NCI-H510A treated with DMSO at 0.1 percent for 48 hours (cell line): ENCODE data around the gene REEP1.
A peak's percentile ranks its signal among the peaks of the same experiment; 100 is the strongest.
"Not testable (repeated sequence)": the region's sequence is repeated elsewhere in the genome, so short reads cannot be mapped to it uniquely, and the experiment has no call there.

Experiments used
- DNase-seq: peaks from one replicate; lab custom pipeline; 2025; lab: John Stamatoyannopoulos, UW

REEP1 gene

DNA sequence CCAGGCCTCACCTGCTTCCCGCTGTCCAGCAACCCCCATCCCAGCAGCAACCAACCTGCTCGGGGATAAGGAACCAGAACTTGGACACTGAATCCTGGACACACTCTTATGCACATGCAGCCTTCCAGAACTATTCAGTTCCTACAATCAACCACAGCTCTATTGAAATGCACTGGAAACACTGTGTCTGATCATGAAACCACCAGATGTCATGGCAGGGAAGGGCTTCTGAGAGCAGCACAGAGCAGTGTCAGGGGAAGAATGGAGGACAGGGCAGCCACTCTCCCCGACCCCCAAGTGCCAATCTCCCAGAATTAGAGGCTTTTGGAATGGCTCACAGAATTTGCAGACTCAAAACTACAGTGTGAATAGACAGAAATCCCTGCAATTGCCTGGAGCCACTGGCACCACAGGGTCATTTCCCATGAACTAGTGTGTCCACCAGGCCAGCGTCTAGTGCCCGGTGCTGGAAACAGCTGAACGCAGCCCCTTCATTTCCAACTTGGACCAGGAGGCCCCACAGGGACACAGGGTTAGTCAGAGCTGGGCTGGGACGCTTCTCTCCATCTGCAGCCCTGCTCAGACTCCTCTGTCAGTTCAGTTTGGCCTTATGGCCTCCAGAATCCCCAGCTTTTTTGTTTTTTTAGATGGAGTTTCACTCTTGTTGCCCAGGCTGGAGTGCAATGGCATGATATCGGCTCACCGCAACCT, 112.6 kb downstream of the REEP1 start:
- DNase-seq, result no peak

DNA sequence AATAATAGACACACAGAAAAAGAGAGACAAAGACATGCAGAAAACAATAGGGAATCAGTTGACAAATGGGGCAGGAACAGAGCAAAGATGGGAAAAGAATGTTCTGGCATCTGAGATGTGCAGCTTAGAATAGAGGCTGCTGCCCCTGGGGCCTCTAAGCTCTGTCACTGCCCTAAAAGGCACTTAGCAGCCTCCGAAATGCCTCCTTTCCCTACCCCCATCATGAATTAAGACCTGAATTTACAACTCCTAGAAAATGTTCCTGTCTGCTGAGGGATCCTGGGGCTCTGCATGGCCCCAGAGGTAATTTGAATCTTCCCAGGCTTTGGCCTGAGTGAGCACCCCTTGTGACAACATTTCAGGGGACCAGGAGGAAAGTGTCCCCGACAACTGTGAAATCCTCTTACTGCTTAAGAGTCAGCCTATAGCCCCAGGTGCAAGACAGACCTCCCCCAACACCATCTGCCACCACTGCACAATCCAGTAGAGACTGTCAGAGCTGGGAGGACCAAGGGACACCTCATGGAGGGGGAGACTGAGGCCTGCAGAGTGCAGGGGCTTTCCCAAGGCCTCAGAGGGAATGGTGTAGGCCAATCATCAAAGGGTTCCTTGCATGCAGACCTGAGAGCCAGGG, 113.4 kb downstream of the REEP1 start:
- DNase-seq, result no peak

DNA sequence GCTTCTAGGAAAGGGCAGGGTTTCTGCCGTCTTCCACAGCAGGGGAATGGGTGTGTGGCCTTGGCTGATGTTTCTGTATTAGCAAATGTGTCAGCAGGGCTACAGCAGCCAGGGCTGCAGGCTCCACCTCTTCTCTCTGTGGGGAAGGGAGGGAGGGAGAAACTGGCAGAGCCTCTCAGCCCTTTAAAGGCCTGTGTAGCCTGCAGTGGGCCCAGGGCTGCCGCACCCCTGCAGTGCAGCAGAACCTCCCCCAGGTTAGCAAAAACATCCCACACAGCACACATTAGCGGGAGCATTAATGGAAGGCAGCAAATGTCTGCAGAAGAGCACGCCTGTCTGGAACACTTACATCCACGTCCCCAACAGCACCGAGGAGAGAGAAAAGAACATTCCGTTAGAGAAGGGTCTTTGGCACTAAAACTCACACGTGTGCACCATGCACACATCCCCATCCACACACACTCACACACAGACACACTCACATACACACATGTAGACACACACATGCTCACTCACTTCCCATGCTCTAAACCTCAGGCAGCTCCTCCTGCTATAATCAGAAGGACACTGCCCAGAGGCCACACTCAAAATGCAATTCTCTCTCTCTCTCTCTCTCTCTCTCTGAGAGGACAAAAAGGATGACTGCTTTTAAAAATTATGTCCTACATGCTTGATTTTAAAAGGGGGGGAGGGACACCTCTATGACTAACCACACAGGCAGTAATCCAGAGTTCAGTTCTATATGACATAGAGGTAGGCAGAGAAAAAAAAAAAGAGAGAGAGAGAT, 114.1 kb downstream of the REEP1 start:
- no peak for DNase-seq

DNA sequence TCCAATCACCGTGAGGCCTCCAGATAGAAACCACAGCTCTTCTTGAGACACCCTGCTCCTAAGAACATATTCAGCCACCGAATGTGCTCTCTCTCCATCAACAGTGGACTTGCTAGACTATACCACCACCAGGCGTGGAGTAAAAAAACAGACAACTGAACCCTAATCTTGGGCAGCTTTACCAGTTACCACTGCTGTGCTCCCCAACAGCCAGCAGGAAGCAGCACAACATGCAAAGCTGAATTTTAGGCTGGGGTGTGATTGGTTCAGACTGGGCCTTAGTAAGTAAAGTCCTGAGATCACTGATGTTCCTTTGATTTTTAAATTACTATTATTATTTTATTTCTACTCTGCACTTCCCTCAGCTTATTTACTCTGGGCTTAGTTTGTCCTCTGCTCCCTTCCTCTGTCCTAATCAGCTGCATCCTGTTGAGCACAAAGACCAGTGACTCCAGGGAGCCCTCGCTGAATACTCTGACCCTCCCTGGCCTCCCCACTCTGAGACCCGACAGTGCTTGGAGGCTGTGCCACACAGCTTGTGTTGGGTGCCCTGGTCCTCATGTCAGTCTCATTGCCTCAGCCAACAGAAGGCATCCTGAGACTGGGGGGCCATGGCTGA, 116.3 kb downstream of the REEP1 start:
- no peak for DNase-seq

DNA sequence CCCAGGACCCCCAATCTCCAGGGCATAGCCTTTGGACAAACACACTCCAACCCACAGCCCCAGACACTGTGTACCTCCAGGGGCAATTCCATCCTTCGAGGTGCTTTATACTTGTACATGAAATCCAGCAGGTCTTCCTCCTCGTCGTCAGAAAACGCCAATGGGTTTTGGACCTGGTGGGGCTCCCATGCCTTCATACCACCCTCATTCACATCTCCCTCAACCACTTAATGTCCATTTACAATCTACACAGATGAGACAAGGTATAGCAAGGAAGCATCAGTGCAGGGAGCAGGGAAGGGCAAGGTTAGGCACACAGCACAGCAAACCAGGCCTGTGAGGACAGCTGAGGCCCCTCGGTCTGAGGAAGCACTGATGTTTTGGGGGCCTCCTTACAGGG, 117.5 kb downstream of the REEP1 start:
- no peak for DNase-seq

DNA sequence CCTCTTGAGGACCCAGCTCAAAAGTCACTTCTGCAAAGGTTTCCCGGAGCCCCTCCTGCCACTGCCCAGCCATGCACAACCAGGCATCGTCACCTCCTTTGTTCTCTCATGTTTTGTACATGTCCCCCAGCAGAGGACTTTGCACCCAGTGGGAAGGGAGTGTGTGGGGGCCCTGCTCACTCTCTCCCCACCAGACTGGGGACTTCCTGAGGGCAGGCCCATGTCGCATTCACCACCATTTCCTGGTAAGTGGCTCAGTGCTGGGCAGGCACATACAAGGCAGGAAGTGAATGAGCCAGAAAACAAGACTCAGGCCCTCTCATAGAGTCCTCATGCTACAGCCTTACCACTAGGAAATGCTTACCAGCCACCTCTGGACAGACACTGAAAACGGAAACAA, 119.3 kb downstream of the REEP1 start:
- no peak for DNase-seq

DNA sequence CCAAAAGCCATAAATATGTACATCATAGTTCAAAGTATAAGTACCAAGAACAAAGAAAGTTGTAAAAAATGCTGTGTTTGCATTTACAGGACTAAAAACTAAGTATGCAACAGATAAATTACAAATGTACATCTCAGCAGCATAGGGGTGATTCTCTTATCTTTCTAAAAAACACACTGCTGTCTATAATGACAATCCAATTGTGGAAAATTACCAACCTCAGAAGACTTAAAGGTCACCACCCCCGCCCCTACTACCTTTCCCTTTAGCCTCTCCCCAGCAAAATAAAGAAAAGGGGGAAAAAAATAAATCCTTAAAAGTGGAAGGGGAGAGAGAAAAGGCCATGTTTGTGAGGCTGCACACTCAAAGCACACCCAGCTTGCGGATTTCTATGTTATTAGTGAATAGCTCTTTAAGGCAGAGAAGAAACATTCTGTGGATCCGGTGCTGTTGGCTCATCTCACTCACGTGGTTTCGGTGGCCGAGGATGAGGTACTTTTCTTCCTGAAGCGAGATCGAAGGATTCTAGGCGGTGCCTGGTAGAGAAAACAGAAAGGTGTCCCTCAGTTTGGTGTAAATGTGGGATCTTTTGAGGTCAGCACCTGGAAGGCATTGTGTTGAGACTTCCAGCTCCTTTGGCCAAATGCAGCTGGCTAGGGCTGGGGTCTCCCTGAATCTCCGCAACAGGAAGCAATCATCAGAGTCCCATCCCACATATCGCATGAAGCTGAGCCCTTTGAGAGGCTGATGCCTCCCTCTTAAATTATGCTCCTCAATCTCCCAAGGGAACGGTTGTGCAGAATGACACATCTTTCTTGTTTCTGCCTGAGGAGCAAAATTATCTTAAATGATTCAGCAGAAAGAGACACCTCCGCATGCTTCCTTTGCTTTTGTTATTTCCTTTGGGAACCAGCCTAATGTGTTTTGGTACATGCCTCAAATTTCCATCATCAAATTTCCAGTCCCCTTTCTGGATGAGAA, 120.6 kb downstream of the REEP1 start:
- no peak for DNase-seq

DNA sequence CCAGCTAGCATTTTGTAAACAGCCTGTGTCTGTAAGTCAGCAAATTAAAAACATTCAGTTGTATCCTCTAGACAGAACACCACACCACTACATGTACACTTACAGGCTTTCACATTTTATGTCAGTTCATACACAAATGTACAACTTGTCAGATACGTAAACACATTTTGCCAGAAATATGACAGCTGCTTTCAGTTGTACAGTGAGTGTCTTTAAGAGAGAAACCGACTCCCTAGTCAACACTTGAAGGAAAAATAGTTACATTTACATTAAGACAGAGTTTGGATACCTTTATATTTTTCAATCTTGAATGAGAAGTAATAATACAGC, 123.0 kb downstream of the REEP1 start:
- no peak for DNase-seq

DNA sequence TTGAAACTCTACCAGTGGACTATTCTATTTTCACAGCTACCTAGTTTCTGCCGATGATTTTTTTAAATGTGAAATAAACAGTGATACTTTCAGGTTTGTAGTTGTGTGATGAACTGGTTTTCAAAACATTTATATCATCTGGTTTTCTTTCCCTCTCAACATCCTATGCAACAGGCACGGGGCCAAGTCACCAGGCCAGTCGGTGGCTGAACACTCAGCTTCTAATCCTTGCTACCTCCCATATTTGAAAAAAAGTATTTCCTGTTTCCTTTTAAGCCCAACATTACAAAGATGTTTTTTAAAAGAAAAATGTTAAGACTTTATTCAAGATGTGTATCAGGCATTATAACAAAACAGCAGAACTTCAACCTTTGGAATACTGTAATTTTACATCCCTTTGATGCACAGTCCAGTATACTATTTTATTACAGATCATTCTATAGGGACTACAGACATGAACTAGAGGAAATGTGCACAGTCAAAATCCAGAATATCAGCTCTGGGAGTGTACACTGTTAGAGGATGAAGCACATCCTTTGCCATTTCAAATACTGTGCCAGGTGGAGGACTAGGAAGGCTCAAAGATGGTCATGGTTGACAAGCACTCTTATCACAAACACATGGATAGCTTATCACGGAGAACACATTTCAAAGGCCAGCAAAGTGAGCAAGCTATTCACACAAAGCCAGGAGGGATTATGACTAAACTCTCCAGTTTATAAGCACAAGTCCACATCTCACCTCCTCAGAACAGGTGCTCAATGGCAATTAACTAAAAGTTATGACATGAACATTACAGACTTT, 123.5 kb downstream of the REEP1 start:
- DNase-seq, result peak; percentile 16

DNA sequence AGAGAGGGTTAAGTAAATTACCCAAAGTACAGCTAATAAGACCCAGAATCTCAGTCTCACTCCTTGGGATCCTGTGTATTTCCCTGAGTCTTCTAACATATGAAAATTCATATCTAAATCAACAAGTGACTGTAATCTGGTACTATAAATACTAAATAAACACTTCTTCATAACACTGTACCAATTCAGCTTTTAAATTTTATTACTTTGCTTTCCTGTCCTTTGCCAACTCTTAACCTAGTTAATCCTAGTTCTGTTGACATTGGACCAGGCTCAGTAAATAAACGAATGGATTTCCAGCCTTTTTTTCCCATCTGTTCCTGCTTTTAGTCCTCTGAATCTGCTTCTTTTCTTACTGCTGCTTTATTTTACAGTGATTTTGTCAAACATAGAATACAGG, 124.4 kb downstream of the REEP1 start:
- DNase-seq, result no peak

DNA sequence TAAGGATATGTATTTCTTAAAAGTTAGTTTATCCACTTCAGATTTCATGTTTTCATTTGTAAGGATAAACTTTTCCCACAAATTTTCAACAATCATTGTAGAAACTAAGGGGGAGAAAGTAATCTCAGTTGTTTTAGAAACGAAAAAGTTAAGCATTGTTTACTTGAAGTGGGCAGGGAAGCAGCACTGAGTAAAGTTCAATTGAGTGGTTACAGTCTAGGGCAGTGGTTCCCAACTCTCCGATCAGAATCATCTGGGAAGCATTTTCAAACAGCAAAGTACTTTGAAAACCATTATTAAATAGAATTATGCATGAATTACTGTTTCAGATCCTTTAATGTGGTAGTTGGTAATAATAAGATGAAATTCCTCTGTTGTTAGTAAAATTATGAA, 125.6 kb downstream of the REEP1 start:
- DNase-seq, result no peak

DNA sequence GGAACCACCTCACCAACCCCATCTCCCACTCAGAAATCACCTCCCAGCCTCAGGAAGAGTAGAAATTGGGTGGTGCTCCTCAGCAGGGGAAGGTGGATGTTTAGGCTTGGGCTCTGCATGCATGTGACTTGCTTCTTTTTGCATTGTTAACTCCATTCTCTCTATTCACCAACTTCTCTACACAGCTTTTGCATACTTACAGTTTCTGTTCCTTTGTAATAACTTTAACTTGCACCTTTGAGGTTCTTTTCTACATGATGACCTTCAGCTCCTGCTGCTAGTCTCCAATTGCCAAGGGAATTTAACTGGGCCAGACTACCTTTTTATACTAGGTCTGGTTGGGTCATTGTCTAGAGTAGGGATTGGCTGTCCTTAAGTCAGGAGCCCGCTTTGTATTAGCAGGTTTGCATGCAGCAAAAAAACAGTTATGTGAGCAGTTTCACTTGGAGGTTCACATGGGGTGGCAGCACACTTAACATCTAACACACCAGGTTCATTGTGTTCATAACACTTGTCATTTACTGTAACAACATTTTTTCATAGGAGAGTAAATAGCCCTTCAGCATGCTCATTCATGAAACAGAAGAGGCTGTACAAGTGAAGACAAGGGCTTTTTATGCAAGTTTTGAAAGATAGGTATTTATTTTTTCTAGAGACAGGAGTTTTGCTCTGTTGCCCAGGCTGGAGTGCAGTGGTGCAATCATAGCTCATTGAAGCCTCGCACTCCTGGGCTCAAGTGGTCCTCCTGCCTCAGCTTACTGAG, 126.2 kb downstream of the REEP1 start:
- DNase-seq, result no peak

DNA sequence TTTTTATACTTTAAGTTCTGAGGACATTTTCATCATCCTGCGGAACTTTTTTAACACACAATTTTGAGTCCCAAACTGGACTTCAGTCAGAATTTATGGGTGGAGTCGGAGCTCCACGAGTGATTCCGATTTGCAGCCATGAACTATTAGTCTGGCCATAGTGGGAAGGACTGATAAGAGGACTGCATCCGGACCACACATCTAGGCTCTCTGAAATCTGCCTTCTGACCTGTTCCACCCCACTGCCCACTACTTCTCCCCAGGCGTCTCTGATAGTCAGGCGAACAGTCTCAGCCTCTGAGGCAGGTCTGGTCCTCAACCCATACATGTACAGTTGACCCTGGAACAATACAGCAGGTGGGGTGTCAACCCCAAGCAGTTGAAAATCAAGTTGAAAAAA, 133.0 kb downstream of the REEP1 start:
- no peak for DNase-seq

DNA sequence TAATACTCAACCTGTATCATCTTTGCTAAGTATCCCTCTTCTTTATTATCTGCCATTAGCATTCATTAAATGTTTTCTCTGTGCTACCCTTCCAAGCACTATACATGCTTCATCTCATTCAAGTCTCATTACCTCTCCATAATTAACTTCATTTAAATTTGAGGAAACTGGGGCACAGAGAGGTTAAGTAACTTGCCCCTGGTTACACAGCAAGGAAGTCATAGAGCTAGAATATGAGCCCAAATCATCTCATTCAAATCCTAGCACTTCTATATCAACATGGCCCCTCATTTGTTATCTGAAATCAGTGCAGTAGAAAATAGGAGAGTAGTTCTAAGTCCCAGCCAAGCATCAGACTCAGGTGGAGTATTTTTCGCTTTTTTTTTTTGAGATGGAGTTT, 133.8 kb downstream of the REEP1 start:
- no peak for DNase-seq

DNA sequence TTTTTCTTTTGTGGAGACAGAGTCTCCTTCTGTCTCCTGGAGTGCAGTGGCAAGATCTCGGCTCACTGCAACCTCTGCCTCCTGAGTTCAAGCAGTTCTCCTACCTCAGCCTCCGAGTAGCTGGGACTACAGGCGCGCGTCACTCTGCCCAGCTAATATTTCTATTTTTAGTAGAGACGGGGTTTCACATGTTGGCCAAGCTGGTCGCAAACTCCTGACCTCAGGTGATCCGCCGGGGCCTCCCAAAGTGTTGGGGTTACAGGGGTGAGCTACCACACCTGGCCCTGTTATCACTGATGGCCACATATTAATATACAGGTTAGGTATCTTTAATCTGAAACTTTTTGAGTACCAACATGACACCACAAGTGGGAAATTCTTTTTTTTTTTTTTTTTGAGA, 134.7 kb downstream of the REEP1 start:
- DNase-seq, result no peak

DNA sequence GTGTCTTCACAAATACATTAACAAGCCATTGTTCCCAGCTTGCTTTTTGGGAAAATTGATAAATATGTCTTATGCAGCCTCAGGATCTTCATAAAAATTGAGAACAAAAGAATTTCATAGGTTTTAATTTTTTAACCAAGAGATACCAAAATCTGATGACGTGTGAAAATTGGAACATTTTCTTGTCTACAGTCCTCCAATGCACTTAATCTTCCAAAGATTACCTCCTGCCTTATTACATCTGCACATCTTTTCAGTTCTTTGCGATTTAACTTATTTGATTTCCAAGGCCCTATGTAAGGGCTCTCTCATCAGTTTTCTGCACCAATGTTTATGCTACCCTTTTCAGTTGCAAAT, 135.1 kb downstream of the REEP1 start:
- no peak for DNase-seq

DNA sequence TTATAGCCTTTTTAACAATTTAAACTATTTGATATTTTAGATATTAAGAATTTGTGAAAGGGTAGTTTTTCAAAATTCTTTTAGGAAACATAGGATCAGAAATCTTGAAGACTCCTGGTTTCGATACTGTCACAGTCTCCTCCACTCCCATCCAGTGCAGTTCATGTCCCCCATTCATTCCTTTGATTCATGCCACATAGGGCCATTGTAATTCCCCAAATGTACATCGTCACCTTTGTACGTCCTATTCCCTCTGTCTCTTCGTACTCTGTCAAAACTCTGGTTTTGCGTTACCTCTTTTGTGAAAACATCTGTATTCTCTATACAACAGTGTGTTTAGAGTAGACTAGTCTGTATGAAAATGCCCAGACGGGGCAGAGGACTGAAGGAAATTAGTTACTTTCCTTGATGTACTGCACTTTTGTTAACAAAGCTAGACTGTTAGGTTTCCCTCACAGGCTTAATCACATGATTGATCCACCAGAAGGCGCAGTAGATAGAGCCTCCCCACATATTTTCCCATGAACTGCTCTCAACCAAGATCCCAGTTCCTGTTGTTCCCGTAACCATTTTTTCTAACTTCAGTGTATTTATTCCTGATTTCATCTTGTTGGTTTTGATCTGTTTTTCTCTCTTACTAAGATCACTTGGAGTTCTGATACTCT, 135.6 kb downstream of the REEP1 start:
- no peak for DNase-seq

DNA sequence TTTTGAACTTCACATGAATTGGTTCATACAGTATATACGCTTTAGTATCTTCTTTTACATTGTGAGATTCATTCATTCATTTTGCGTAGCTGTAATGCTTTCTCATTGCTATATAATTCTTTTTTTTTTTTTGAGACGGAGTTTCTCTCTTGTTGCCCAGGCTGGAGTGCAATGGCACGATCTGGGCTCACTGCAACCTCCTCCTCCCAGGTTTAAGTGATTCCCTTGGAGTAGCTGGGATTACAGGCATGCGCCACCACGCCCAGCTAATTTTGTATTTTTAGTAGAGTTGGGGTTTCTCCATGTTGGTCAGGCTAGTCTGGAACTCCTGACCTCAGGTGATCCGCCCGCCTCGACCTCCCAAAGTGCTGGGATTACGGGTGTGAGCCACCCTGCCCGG, 136.9 kb downstream of the REEP1 start:
- DNase-seq, result not testable (repeated sequence)

DNA sequence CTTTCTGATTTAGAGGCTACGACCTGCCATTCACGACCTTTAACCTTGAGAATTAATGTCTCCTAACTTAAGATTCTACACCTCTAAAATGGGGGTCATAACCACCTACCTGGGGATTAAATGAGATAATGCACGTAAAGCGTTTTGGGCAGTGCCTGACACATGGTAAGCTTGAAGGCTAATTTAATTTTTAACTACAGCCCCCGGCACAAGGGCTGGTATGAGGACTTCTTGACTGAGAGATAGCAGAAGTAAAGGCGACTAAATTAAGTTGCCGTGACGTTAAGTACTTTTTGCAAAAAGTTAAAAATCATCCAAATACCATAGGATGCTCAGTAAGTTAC, 137.6 kb downstream of the REEP1 start:
- DNase-seq, result no peak
